SK-N-MC (cell line): Measurements from ENCODE around the gene RREB1.

ENCODE experiments used
- EZH2 ChIP-seq: fragments of 200-600 bp; sonication (generic); IDR thresholded peaks from one replicate; pipeline ENCODE4 v1.6.1; 2017; ENCODE audit warnings: antibody characterized with exemption
- POLR2AphosphoS5 ChIP-seq: IDR thresholded peaks from 2 replicates; pipeline ENCODE4 v1.6.1; 2012; ENCODE audit warnings: mild to moderate bottlenecking, low read depth, low read length, borderline replicate concordance

DNA sequence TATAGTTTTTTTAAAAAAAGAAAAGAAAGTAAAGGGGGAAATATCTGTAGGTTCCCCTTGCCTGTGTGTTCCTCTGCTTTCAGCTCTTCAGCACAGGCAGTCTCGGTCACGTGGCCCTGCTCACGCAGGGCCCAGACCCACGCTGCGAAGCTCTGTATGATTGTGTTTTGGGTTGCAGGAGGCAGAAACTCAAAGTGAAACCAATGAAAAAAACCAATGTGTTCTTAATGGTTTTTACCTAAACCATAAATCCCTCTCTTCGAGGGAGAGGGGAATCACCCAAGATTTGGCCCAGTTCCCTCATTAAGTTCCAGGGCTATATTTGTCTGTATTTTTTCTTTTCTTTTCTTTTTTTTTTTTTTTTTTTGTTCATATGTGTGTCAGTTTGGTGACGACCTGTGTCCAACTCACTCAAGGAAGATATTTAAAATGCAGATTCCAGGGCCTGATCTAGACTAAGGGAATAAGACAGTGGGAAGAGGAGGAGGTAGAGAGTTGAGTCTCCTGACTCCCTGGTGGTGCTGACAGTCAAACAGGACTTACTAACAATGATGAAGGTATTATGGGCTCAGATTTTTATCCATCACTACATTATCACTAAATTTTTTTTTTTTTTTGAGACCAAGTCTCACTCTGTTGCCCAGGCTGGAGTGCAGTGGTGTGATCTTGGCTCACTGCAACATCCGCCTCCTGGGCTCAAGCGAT is 33.8 kb upstream of the RREB1 start:
- TF ChIP-seq POLR2AphosphoS5 (no peak), EZH2 (no peak)
